ENCODE measurements around the gene WDFY1.

WDFY1 gene

GRCh38 chr2:223932816-223933800 is 12.0 kb downstream of the WDFY1 start:
- TF ChIP-seq FOXP2 (optimal IDR thresholded peaks at IDR 0.05; ENCODE audit: borderline replicate concordance, extremely low read depth, extremely low read length, insufficient read depth) (no peak), POLR2AphosphoS5 (IDR thresholded peaks at IDR 0.05; ENCODE audit: low read depth, low read length) (no peak), SIN3A (IDR thresholded peaks at IDR 0.05; ENCODE audit: borderline replicate concordance, insufficient read depth, low read length) (no peak), TAF1 (IDR thresholded peaks at IDR 0.05; ENCODE audit: borderline replicate concordance, insufficient read depth, low read length) (no peak), REST (IDR thresholded peaks at IDR 0.05; ENCODE audit: insufficient read depth in 1 of 2, low read depth in 2 of 2, low read length in 2 of 2) (no peak)

GRCh38 chr2:223930103-223930976 is 14.8 kb downstream of the WDFY1 start:
- TF ChIP-seq FOXP2 (optimal IDR thresholded peaks at IDR 0.05; ENCODE audit: borderline replicate concordance, extremely low read depth, extremely low read length, insufficient read depth) (no peak), REST (IDR thresholded peaks at IDR 0.05; ENCODE audit: insufficient read depth in 1 of 2, low read depth in 2 of 2, low read length in 2 of 2) (no peak), POLR2AphosphoS5 (IDR thresholded peaks at IDR 0.05; ENCODE audit: low read depth, low read length) (no peak), SIN3A (IDR thresholded peaks at IDR 0.05; ENCODE audit: borderline replicate concordance, insufficient read depth, low read length) (no peak), TAF1 (IDR thresholded peaks at IDR 0.05; ENCODE audit: borderline replicate concordance, insufficient read depth, low read length) (no peak)

- no peak for TF ChIP-seq TAF1 (IDR thresholded peaks at IDR 0.05; ENCODE audit: borderline replicate concordance, insufficient read depth, low read length)
- no peak for TF ChIP-seq FOXP2 (optimal IDR thresholded peaks at IDR 0.05; ENCODE audit: borderline replicate concordance, extremely low read depth, extremely low read length, insufficient read depth)
- TF ChIP-seq REST (IDR thresholded peaks at IDR 0.05; ENCODE audit: insufficient read depth in 1 of 2, low read depth in 2 of 2, low read length in 2 of 2): no peak
- TF ChIP-seq POLR2AphosphoS5 (IDR thresholded peaks at IDR 0.05; ENCODE audit: low read depth, low read length): no peak
- no peak for TF ChIP-seq SIN3A (IDR thresholded peaks at IDR 0.05; ENCODE audit: borderline replicate concordance, insufficient read depth, low read length)
Measured at GRCh38 chr2:223929571-223930102, 15.5 kb downstream of the WDFY1 start.

GRCh38 chr2:223928113-223929006 is 16.8 kb downstream of the WDFY1 start:
- TF ChIP-seq POLR2AphosphoS5 (IDR thresholded peaks at IDR 0.05; ENCODE audit: low read depth, low read length) (no peak), SIN3A (IDR thresholded peaks at IDR 0.05; ENCODE audit: borderline replicate concordance, insufficient read depth, low read length) (no peak), FOXP2 (optimal IDR thresholded peaks at IDR 0.05; ENCODE audit: borderline replicate concordance, extremely low read depth, extremely low read length, insufficient read depth) (no peak), TAF1 (IDR thresholded peaks at IDR 0.05; ENCODE audit: borderline replicate concordance, insufficient read depth, low read length) (no peak), REST (IDR thresholded peaks at IDR 0.05; ENCODE audit: insufficient read depth in 1 of 2, low read depth in 2 of 2, low read length in 2 of 2) (no peak)
